Tibial nerve (tissue), 4 donors: ENCODE data around the gene RPS28.
A peak's percentile ranks its signal among the peaks of the same experiment; 100 is the strongest.

ENCODE experiments used
- EP300 ChIP-seq, 2 donors: sonication (generic); formaldehyde crosslinking; IDR thresholded peaks; one replicate each; pipeline ENCODE4 v1.6.1; 2017; ENCODE audit warnings: antibody characterized with exemption in 2 of 2, mild to moderate bottlenecking in 1 of 2
- POLR2A ChIP-seq, 2 donors: fragments of 450-650 bp; IDR thresholded peaks; one replicate each; pipeline ENCODE4 v1.6.1; 2017; ENCODE audit warnings: antibody characterized with exemption in 2 of 2, mild to moderate bottlenecking in 2 of 2, moderate library complexity in 2 of 2
- TF ChIP-seq, protein P1 (sequence below), 5 experiments: fragments of 200-600 bp in 3 of 5; fragments of 450-650 bp in 2 of 5; sonication (generic) in 3 of 5; IDR thresholded peaks; one replicate each; pipeline ENCODE4 v1.5.1; 2016 to 2019; ENCODE audit warnings: antibody characterized with exemption in 5 of 5, mild to moderate bottlenecking in 3 of 5, moderate library complexity in 2 of 5

DNA sequence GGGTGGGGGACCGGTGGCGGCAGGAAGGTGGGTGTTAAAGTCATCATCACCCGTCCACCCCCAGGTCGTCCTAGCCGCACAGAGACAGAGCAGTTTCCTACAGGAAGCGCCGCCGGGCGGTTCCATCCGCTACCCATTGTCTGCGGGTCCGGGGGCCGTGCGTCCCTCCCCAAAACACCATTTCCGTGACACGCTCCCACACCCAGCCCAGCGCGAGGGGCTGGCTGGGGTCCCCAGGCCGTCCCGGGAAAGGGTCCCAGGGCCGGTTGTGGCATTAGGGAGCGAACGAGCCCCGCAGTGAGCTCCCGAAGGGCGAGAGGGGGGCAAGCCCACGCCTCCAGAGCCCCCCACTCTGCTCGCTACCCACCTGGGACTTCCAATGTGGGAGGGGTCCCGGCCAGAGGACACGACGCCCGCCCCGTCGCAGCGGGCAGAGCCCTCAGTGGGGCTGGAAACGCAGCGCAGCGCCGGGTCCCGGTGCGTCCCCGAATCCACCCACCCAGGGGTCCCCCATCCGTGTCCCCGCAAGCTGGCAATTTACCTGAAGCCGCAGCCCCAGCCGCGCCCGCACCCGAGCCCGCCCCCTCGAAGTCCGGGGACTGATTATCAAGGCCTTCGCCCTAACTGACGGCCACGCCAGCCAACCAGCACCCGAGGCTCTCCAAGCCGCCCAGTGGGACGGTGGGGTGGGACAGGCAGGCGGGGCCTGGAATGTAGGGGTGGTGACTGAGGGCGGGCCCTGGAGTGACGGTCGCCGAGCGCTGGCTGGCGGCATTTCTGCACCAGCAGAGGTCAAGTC is 21.6 kb downstream of the RPS28 start, which contains the start of gene KANK3:
- TF ChIP-seq, protein P1, sequence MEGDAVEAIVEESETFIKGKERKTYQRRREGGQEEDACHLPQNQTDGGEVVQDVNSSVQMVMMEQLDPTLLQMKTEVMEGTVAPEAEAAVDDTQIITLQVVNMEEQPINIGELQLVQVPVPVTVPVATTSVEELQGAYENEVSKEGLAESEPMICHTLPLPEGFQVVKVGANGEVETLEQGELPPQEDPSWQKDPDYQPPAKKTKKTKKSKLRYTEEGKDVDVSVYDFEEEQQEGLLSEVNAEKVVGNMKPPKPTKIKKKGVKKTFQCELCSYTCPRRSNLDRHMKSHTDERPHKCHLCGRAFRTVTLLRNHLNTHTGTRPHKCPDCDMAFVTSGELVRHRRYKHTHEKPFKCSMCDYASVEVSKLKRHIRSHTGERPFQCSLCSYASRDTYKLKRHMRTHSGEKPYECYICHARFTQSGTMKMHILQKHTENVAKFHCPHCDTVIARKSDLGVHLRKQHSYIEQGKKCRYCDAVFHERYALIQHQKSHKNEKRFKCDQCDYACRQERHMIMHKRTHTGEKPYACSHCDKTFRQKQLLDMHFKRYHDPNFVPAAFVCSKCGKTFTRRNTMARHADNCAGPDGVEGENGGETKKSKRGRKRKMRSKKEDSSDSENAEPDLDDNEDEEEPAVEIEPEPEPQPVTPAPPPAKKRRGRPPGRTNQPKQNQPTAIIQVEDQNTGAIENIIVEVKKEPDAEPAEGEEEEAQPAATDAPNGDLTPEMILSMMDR (IDR thresholded peaks at IDR 0.05): peak in 1 of 5 experiments; percentile 35
- TF ChIP-seq POLR2A (IDR thresholded peaks at IDR 0.05) (peak; percentile 27 to 80), EP300 (IDR thresholded peaks at IDR 0.05) (peak; percentile 75 to 80)
